Measurements from ENCODE around the gene EIF4E1B.

EIF4E1B gene

GRCh38 chr5:176636426-176636825 is 6.0 kb downstream of the EIF4E1B start:
- H3K9ac ChIP-seq = no peak overlapping the region
- peaks cover 9 to 65% (median 49%) of the 10 kb centered on the region in 10 experiments for H3K4me1 ChIP-seq
- no peaks in the 10 kb centered on the region for H3K9me3 ChIP-seq (replicated peaks in 1 of 11)
- no peak for TF ChIP-seq Cebpa-rat (IDR thresholded peaks at IDR 0.05)
- H3K4me3 ChIP-seq = no peak overlapping the region
- H3K4me2 ChIP-seq = peak overlapping the region in 5 of 11 experiments; percentile 0 to 33 (median 18); a peak in 3 of 22 replicates
- peaks cover 0 to 14% (median 0%) of the 10 kb centered on the region in 11 experiments; a peak in 9 of 22 replicates for H3K27me3 ChIP-seq
- H4K20me1 ChIP-seq = peaks cover 0 to 8% (median 4%) of the 10 kb centered on the region in 11 experiments; a peak in 5 of 22 replicates
- H3K27ac ChIP-seq = no peak overlapping the region
- H3K36me3 ChIP-seq = no peaks in the 10 kb centered on the region

- no peak for TF ChIP-seq Cebpa-rat (IDR thresholded peaks at IDR 0.05)
- peaks cover 0 to 6% (median 0%) of the 10 kb centered on the region in 11 experiments; a peak in 2 of 22 replicates for H4K20me1 ChIP-seq
- H3K27ac ChIP-seq = no peak overlapping the region
- no peak overlapping the region for H3K9ac ChIP-seq
- H3K9me3 ChIP-seq (replicated peaks in 1 of 11) = no peaks in the 10 kb centered on the region
- H3K36me3 ChIP-seq = no peaks in the 10 kb centered on the region
- peak overlapping the region in 5 of 11 experiments; percentile 0 to 34 (median 30); a peak in 4 of 22 replicates for H3K4me2 ChIP-seq
- no peak overlapping the region for H3K4me3 ChIP-seq
- H3K27me3 ChIP-seq = peaks cover 0 to 9% (median 0%) of the 10 kb centered on the region in 11 experiments; a peak in 1 of 22 replicates
- peaks cover 9 to 56% (median 46%) of the 10 kb centered on the region in 10 experiments for H3K4me1 ChIP-seq
Measured at GRCh38 chr5:176637556-176637955, 7.1 kb downstream of the EIF4E1B start.

GRCh38 chr5:176638437-176638836 is 8.0 kb downstream of the EIF4E1B start:
- Histone ChIP-seq H3K4me2 (no peak overlapping the region), H3K4me3 (no peak overlapping the region), H3K4me1 (peaks cover 8 to 51% (median 40%) of the 10 kb centered on the region in 10 experiments), H3K27me3 (peaks cover 0 to 7% (median 0%) of the 10 kb centered on the region in 11 experiments; a peak in 1 of 22 replicates), H3K9ac (no peak overlapping the region), H3K27ac (no peak overlapping the region), H3K9me3 (replicated peaks in 1 of 11) (no peaks in the 10 kb centered on the region), H4K20me1 (peaks cover 0 to 6% (median 0%) of the 10 kb centered on the region in 11 experiments; a peak in 2 of 22 replicates), H3K36me3 (no peaks in the 10 kb centered on the region)
- no peak for TF ChIP-seq Cebpa-rat (IDR thresholded peaks at IDR 0.05)

GRCh38 chr5:176639208-176639607 is 8.7 kb downstream of the EIF4E1B start:
- Histone ChIP-seq H3K4me1 (peaks cover under 1 to 51% (median 38%) of the 10 kb centered on the region in 10 experiments; a peak in 19 of 20 replicates), H3K36me3 (no peaks in the 10 kb centered on the region), H4K20me1 (peaks cover 0 to 1% (median 0%) of the 10 kb centered on the region in 11 experiments; a peak in 1 of 22 replicates), H3K9ac (no peak overlapping the region), H3K27ac (no peak overlapping the region), H3K4me3 (no peak overlapping the region), H3K27me3 (peaks cover 0 to 4% (median 0%) of the 10 kb centered on the region in 11 experiments; a peak in 1 of 22 replicates), H3K9me3 (replicated peaks in 1 of 11) (no peaks in the 10 kb centered on the region), H3K4me2 (peak overlapping the region in 4 of 11 experiments; percentile 16 to 44 (median 41); a peak in 4 of 22 replicates)
- TF ChIP-seq Cebpa-rat (IDR thresholded peaks at IDR 0.05) = no peak

GRCh38 chr5:176639981-176640380 is 9.5 kb downstream of the EIF4E1B start:
- Histone ChIP-seq H3K9ac (0 out of 22 replicates have a peak overlapping the region, but pooled peaks of 1 of the 11 experiments have one; percentile 6), H3K27me3 (0 out of 22 replicates have a peak, but pooled peaks cover 0 to 4% (median 0%) of the 10 kb centered on the region in 11 experiments), H4K20me1 (no peaks in the 10 kb centered on the region), H3K9me3 (replicated peaks in 1 of 11) (no peaks in the 10 kb centered on the region), H3K4me3 (no peak overlapping the region), H3K36me3 (no peaks in the 10 kb centered on the region), H3K4me2 (peak overlapping the region in 8 of 11 experiments; percentile 15 to 52 (median 39); a peak in 7 of 22 replicates), H3K27ac (no peak overlapping the region), H3K4me1 (peaks cover 0 to 51% (median 36%) of the 10 kb centered on the region in 10 experiments; a peak in 16 of 20 replicates)
- TF ChIP-seq Cebpa-rat (IDR thresholded peaks at IDR 0.05) = no peak

GRCh38 chr5:176640616-176641015 is 10.1 kb downstream of the EIF4E1B start:
- TF ChIP-seq Cebpa-rat (IDR thresholded peaks at IDR 0.05) = no peak
- Histone ChIP-seq H3K36me3 (no peaks in the 10 kb centered on the region), H3K4me3 (no peak overlapping the region)

GRCh38 chr5:176642675-176643490 is 12.4 kb downstream of the EIF4E1B start:
- Histone ChIP-seq H3K4me2 (peak overlapping the region in 3 of 11 experiments; percentile 45 to 59 (median 46); a peak in 2 of 22 replicates), H3K4me1 (peaks cover 9 to 45% (median 37%) of the 10 kb centered on the region in 10 experiments), H3K36me3 (no peaks in the 10 kb centered on the region), H3K4me3 (no peak overlapping the region), H3K27me3 (no peaks in the 10 kb centered on the region), H4K20me1 (peaks cover 0 to 2% (median 0%) of the 10 kb centered on the region in 11 experiments; a peak in 4 of 22 replicates), H3K9ac (no peak overlapping the region), H3K27ac (no peak overlapping the region), H3K9me3 (replicated peaks in 1 of 11) (no peaks in the 10 kb centered on the region)
- TF ChIP-seq Cebpa-rat (IDR thresholded peaks at IDR 0.05) = no peak

More at GRCh38 chr5:176640616-176641015, 10.1 kb downstream of the EIF4E1B start:
- peaks cover 0 to 46% (median 31%) of the 10 kb centered on the region in 10 experiments; a peak in 15 of 20 replicates for H3K4me1 ChIP-seq
- no peaks in the 10 kb centered on the region for H4K20me1 ChIP-seq
- no peaks in the 10 kb centered on the region for H3K9me3 ChIP-seq (replicated peaks in 1 of 11)
- no peak overlapping the region for H3K27ac ChIP-seq
- H3K9ac ChIP-seq = no peak overlapping the region
- 0 out of 22 replicates have a peak, but pooled peaks cover 0 to 4% (median 0%) of the 10 kb centered on the region in 11 experiments for H3K27me3 ChIP-seq
- H3K4me2 ChIP-seq = no peak overlapping the region

- H3K27ac ChIP-seq = no peak overlapping the region
- 0 out of 22 replicates have a peak overlapping the region, but pooled peaks of 2 of the 11 experiments have one; percentile 9 to 34 for H3K9ac ChIP-seq
- no peaks in the 10 kb centered on the region for H3K36me3 ChIP-seq
- peaks cover 0 to 9% (median 7%) of the 10 kb centered on the region in 11 experiments; a peak in 14 of 22 replicates for H4K20me1 ChIP-seq
- no peak for TF ChIP-seq Cebpa-rat (IDR thresholded peaks at IDR 0.05)
- H3K4me1 ChIP-seq = peaks cover 17 to 53% (median 44%) of the 10 kb centered on the region in 10 experiments
- H3K4me2 ChIP-seq = peak overlapping the region in 9 of 11 experiments; percentile 12 to 59 (median 46); a peak in 15 of 22 replicates
- H3K27me3 ChIP-seq = no peaks in the 10 kb centered on the region
- no peak overlapping the region for H3K4me3 ChIP-seq
- H3K9me3 ChIP-seq (replicated peaks in 1 of 11) = no peaks in the 10 kb centered on the region
Measured at GRCh38 chr5:176643491-176644219, 13.2 kb downstream of the EIF4E1B start.

Measured in BLaER1 treated with 17β-estradiol and CSF1 and Interleukin-3, amounts not matched to agents 10 nM and 100 nM (cell line).